ENCODE results near the gene GATA1.
A peak's percentile ranks its signal among the peaks of the same experiment; 100 is the strongest.
"Not testable (repeated sequence)": the region's sequence is repeated elsewhere in the genome, so short reads cannot be mapped to it uniquely, and the experiment has no call there.

Gene GATA1

GRCh38 chrX:48814722-48815121, 28.3 kb downstream of the GATA1 start:
- DNase-seq (ENCODE audit: low spot score), result no peak

GRCh38 chrX:48815266-48815665, 28.9 kb downstream of the GATA1 start:
- no peak for DNase-seq (ENCODE audit: low spot score)

- DNase-seq (ENCODE audit: low spot score), result no peak
Measured at GRCh38 chrX:48816014-48816810, 29.8 kb downstream of the GATA1 start.

- no peak for DNase-seq (ENCODE audit: low spot score)
Measured at GRCh38 chrX:48818098-48818497, 31.7 kb downstream of the GATA1 start.

GRCh38 chrX:48818866-48819265, 32.5 kb downstream of the GATA1 start:
- peak; percentile 25 for DNase-seq (ENCODE audit: low spot score)

- DNase-seq (ENCODE audit: low spot score), result not testable (repeated sequence)
Measured at GRCh38 chrX:48819394-48819793, 33.0 kb downstream of the GATA1 start.

GRCh38 chrX:48823053-48823452, 36.7 kb downstream of the GATA1 start:
- DNase-seq (ENCODE audit: low spot score), result no peak

- DNase-seq (ENCODE audit: low spot score), result no peak
Measured at GRCh38 chrX:48824066-48824465, 37.7 kb downstream of the GATA1 start.

- no peak for DNase-seq (ENCODE audit: low spot score)
Measured at GRCh38 chrX:48826135-48826875, 39.9 kb downstream of the GATA1 start, which contains the start of gene ERAS. TSS of gene ERAS (plus strand) at chrX:48826513. CDS start at chrX:48829124, 2,611 bp downstream.

- DNase-seq (ENCODE audit: low spot score), result no peak
Measured at GRCh38 chrX:48826876-48827653, 40.7 kb downstream of the GATA1 start.

- no peak for DNase-seq (ENCODE audit: low spot score)
Measured at GRCh38 chrX:48827654-48827968, 41.2 kb downstream of the GATA1 start.

GRCh38 chrX:48829016-48829735, 42.8 kb downstream of the GATA1 start:
- no peak for DNase-seq (ENCODE audit: low spot score)

- no peak for DNase-seq (ENCODE audit: low spot score)
Measured at GRCh38 chrX:48831136-48831908, 44.9 kb downstream of the GATA1 start.

GRCh38 chrX:48831909-48832291, 45.5 kb downstream of the GATA1 start:
- DNase-seq (ENCODE audit: low spot score), result no peak

GRCh38 chrX:48833542-48834138, 47.2 kb downstream of the GATA1 start:
- DNase-seq (ENCODE audit: low spot score), result peak; percentile 27

GRCh38 chrX:48834383-48834709, 48.0 kb downstream of the GATA1 start:
- DNase-seq (ENCODE audit: low spot score), result peak; percentile 29

GRCh38 chrX:48835524-48836329, 49.3 kb downstream of the GATA1 start, which contains the start of gene PCSK1N:
TSS of gene PCSK1N (minus strand) at chrX:48835610. CDS start at chrX:48835532, 78 bp downstream.
- DNase-seq (ENCODE audit: low spot score), result peak; percentile 73

GRCh38 chrX:48839686-48840085, 53.3 kb downstream of the GATA1 start:
- DNase-seq (ENCODE audit: low spot score), result no peak

All from cerebellar cortex (tissue), 1 donor.